GM23338 (cell line): ENCODE results near the gene DCDC2. TPM values are rescaled to one million over a fixed set of nuclear protein-coding genes. Genes with fewer than 3 reads are reported as not detected.
"Not testable (repeated sequence)": the region's sequence is repeated elsewhere in the genome, so short reads cannot be mapped to it uniquely, and the experiment has no call there.

ENCODE experiments used
- ATAC-seq: fragments of 200-7000 bp; cut with Tn5 transposase; 3 replicates; pipeline ENCODE4 v1.9.1; 2020
- DNase-seq: peaks from one replicate; pipeline ENCODE4 v3.0.0-alpha.2; 2015; ENCODE audit warnings: low spot score
- H2AFZ ChIP-seq: fragments of 200-600 bp; sonication (generic); 2 replicates; pipeline ENCODE4 v1.8.0; 2016; ENCODE audit warnings: antibody characterized with exemption, mild to moderate bottlenecking, moderate library complexity
- H3F3A ChIP-seq: fragments of 200-600 bp; sonication (generic); replicated peaks from 2 replicates; pipeline ENCODE4 v1.8.0; 2017; ENCODE audit warnings: antibody characterized with exemption, mixed run types, low read depth
- H3K27ac ChIP-seq: fragments of 200-600 bp; sonication (generic); 2 replicates; pipeline ENCODE4 v1.6.1; 2016; ENCODE audit warnings: low read depth
- H3K27me3 ChIP-seq: fragments of 200-600 bp; sonication (generic); 2 replicates; pipeline ENCODE4 v1.8.0; 2016; ENCODE audit warnings: mild to moderate bottlenecking, mixed run types, moderate library complexity; ENCODE audit not compliant: insufficient read depth
- H3K36me3 ChIP-seq: fragments of 200-600 bp; sonication (generic); 2 replicates; pipeline ENCODE4 v1.8.0; 2016; ENCODE audit warnings: mild to moderate bottlenecking; ENCODE audit not compliant: insufficient read depth
- H3K4me1 ChIP-seq: fragments of 200-600 bp; sonication (generic); 2 replicates; pipeline ENCODE4 v1.8.0; 2016; ENCODE audit warnings: mild to moderate bottlenecking, moderate library complexity; ENCODE audit not compliant: insufficient read depth
- H3K4me2 ChIP-seq: fragments of 200-600 bp; sonication (generic); 2 replicates; pipeline ENCODE4 v1.7.1; 2017; ENCODE audit warnings: mixed run types
- H3K4me3 ChIP-seq: fragments of 200-600 bp; sonication (generic); 2 replicates; pipeline ENCODE4 v1.6.1; 2016; ENCODE audit warnings: mixed run types
- H3K79me2 ChIP-seq: fragments of 200-600 bp; sonication (generic); replicated peaks from 2 replicates; pipeline ENCODE4 v1.8.0; 2017; ENCODE audit warnings: mild to moderate bottlenecking; ENCODE audit not compliant: insufficient read depth
- H3K9me2 ChIP-seq: fragments of 200-600 bp; sonication (generic); 2 replicates; pipeline ENCODE4 v1.8.0; 2017; ENCODE audit not compliant: insufficient read depth
- H4K20me1 ChIP-seq: fragments of 200-600 bp; sonication (generic); replicated peaks from 2 replicates; pipeline ENCODE4 v1.8.0; 2017; ENCODE audit warnings: mild to moderate bottlenecking; ENCODE audit not compliant: insufficient read depth
- H3K27ac Mint-ChIP-seq: 2 replicates; pipeline ENCODE4 v1.8.0; 2020; ENCODE audit warnings: inconsistent platforms, mild to moderate bottlenecking, moderate library complexity, mixed read lengths
- H3K27me3 Mint-ChIP-seq: 3 replicates; pipeline ENCODE4 v1.8.0; 2022; ENCODE audit warnings: low read depth, mild to moderate bottlenecking, moderate library complexity, mixed read lengths, inconsistent platforms; ENCODE audit not compliant: insufficient read depth, poor library complexity
- H3K36me3 Mint-ChIP-seq: 3 replicates; pipeline ENCODE4 v1.8.0; 2021; ENCODE audit warnings: low read depth, mild to moderate bottlenecking, inconsistent platforms, moderate library complexity, mixed read lengths
- H3K4me1 Mint-ChIP-seq: 3 replicates; pipeline ENCODE4 v1.8.0; 2020; ENCODE audit warnings: mild to moderate bottlenecking, inconsistent platforms, mixed read lengths
- H3K4me3 Mint-ChIP-seq: 3 replicates; pipeline ENCODE4 v1.8.0; 2021; ENCODE audit warnings: moderate library complexity, mild to moderate bottlenecking, inconsistent platforms, mixed read lengths
- H3K9me3 Mint-ChIP-seq: 3 replicates; pipeline ENCODE4 v1.8.0; 2020; ENCODE audit warnings: moderate library complexity, mild to moderate bottlenecking, inconsistent platforms, mixed read lengths
- CREB1 ChIP-seq: fragments of 250-450 bp; sonication (Bioruptor Pico); IDR thresholded peaks from 2 replicates; pipeline ENCODE4 v1.5.0; 2020; ENCODE audit warnings: low read depth, mild to moderate bottlenecking, moderate library complexity
- CTCF ChIP-seq, 2 experiments: fragments of 200-600 bp in 1 of 2; sonication (generic) in 1 of 2; conservative IDR thresholded peaks; 2 replicates each; pipeline versions ENCODE4 v1.5.1 to v1.6.1; 2016 to 2017; ENCODE audit warnings: antibody characterized with exemption in 2 of 2, low read depth in 2 of 2, mild to moderate bottlenecking in 2 of 2, moderate library complexity in 1 of 2
- EZH2 ChIP-seq: fragments of 200-600 bp; sonication (generic); IDR thresholded peaks from one replicate; pipeline ENCODE4 v1.8.0; 2017; ENCODE audit warnings: antibody characterized with exemption, mild to moderate bottlenecking, low read depth; ENCODE audit not compliant: unreplicated experiment
- EZH2phosphoT487 ChIP-seq: fragments of 200-600 bp; sonication (generic); IDR thresholded peaks from one replicate; pipeline ENCODE4 v1.8.1; 2018; ENCODE audit warnings: antibody characterized with exemption; ENCODE audit not compliant: unreplicated experiment
- JUNB ChIP-seq: IDR thresholded peaks from one replicate; pipeline ENCODE4 v1.6.1; 2016; ENCODE audit warnings: antibody characterized with exemption; ENCODE audit not compliant: unreplicated experiment
- NANOG ChIP-seq: IDR thresholded peaks from 2 replicates; pipeline ENCODE4 v1.6.1; 2016; ENCODE audit warnings: antibody characterized with exemption, borderline replicate concordance
- POLR2AphosphoS5 ChIP-seq: IDR thresholded peaks from 2 replicates; pipeline ENCODE4 v1.6.1; 2016; ENCODE audit warnings: antibody characterized with exemption, low read depth
- REST ChIP-seq: IDR thresholded peaks from one replicate; pipeline ENCODE4 v1.6.1; 2018; ENCODE audit warnings: antibody characterized with exemption; ENCODE audit not compliant: unreplicated experiment
- STAT1 ChIP-seq: IDR thresholded peaks from one replicate; pipeline ENCODE4 v1.6.1; 2016; ENCODE audit warnings: antibody characterized with exemption; ENCODE audit not compliant: unreplicated experiment
- ZNF114 ChIP-seq: fragments of 250-450 bp; sonication (Bioruptor Pico); IDR thresholded peaks from 2 replicates; pipeline ENCODE4 v1.5.0; 2020; ENCODE audit warnings: mild to moderate bottlenecking, moderate library complexity
- ZNF331 ChIP-seq: fragments of 250-450 bp; sonication (Bioruptor Pico); IDR thresholded peaks from 2 replicates; pipeline ENCODE4 v1.5.0; 2020; ENCODE audit warnings: low read depth, mild to moderate bottlenecking, moderate library complexity
- polyA plus RNA-seq: library from polyadenylated mRNA; unstranded; fragments of >200 nt; fragmentation: Nextera tagmentation; extraction: Ambion mirVana; gene quantifications from 2 replicates; pipeline ENCODE4 v1.2.1, GENCODE V29; 2016
- total RNA-seq: library from RNA; depleted of rRNA; stranded (reverse); fragments of >200 nt; shearing (Covaris generic); gene quantifications from 2 replicates; pipeline ENCODE4 v1.2.3, GENCODE V29; 2014
- TF ChIP-seq, protein P1 (sequence below): fragments of 250-450 bp; sonication (Bioruptor Pico); IDR thresholded peaks from 2 replicates; pipeline ENCODE4 v1.5.0; 2020; ENCODE audit warnings: mild to moderate bottlenecking, moderate library complexity

The DCDC2 gene
- total and polyA plus RNA-seq, 2 experiments from 2014 or later, result 0.59 to 0.79 TPM

DNA sequence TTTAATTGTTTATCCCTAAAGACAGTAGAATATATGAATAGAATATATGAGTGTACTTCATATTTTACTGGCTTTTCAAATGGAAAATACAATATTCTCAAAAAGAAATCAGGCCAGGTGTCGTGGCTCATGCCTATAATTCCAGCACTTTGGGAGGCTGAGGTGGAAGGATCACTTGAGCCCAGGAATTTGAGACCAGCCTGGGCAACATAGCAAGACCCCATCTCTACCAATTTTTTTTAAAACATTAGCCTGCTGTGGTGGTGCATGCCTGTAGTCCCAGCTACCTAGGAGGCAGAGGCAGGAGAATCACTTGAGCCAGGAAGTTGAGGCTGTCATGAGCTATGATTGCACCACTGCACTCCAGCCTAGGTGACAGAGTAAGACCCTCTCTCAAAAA lies 116.1 kb downstream of the DCDC2 start:
- not testable (repeated sequence) for H3K9me2 ChIP-seq, H3K79me2 ChIP-seq, DNase-seq, H2AFZ ChIP-seq, H3K4me1 Mint-ChIP-seq, ATAC-seq, H3K27me3 ChIP-seq, H3K27ac Mint-ChIP-seq, H3K4me1 ChIP-seq, H3K27ac ChIP-seq, H4K20me1 ChIP-seq, H3K4me3 Mint-ChIP-seq, H3K4me3 ChIP-seq, H3K4me2 ChIP-seq, H3F3A ChIP-seq, H3K36me3 ChIP-seq
- peaks cover 18% of the 10 kb centered on the region for H3K36me3 Mint-ChIP-seq
- H3K9me3 Mint-ChIP-seq, result peaks cover 24% of the 10 kb centered on the region
- peaks cover 16% of the 10 kb centered on the region for H3K27me3 Mint-ChIP-seq

DNA sequence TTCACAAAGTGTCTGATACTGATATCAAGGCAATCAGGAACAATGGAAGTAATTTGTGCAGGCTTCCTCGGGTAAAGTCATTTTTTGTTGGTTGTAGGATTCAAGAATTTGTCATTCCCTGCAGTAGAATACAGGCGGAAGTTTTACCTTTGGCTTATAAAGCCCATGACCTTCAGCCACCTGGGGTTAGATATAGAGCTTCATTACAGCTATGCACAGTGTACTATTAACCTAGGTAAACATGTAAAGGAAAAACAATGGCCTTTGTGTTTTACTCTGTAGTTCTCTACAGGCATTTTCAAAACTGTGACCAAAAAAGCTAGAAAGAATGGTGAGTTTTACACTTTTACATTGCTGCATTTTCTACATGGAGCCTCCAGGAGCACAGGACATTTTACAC lies 116.9 kb downstream of the DCDC2 start:
- peaks cover 16% of the 10 kb centered on the region for H3K27me3 Mint-ChIP-seq
- H3K36me3 ChIP-seq, result no peaks in the 10 kb centered on the region
- H3K27ac ChIP-seq, result no peak overlapping the region
- H4K20me1 ChIP-seq, result no peaks in the 10 kb centered on the region
- H3K4me2 ChIP-seq, result no peak overlapping the region
- ATAC-seq (no peak), DNase-seq (no peak)
- H3K4me3 Mint-ChIP-seq, result no peak overlapping the region
- no peak overlapping the region for H3K4me3 ChIP-seq
- H3K79me2 ChIP-seq, result no peaks in the 10 kb centered on the region
- H3K27me3 ChIP-seq, result no peaks in the 10 kb centered on the region
- peaks cover 19% of the 10 kb centered on the region for H3K36me3 Mint-ChIP-seq
- H3K4me1 ChIP-seq, result 0 out of 2 replicates have a peak, but pooled peaks cover 9% of the 10 kb centered on the region
- no peak overlapping the region for H2AFZ ChIP-seq
- no peak overlapping the region for H3K27ac Mint-ChIP-seq
- H3F3A ChIP-seq, result no peaks in the 10 kb centered on the region
- H3K9me3 Mint-ChIP-seq, result peaks cover 29% of the 10 kb centered on the region
- H3K4me1 Mint-ChIP-seq, result peaks cover 3% of the 10 kb centered on the region; the same call in 2 of the 3 replicates
- no peaks in the 10 kb centered on the region for H3K9me2 ChIP-seq
- TF ChIP-seq STAT1, result no peak
- no peak for TF ChIP-seq CTCF (conservative IDR thresholded peaks at IDR 0.05; ENCODE audit: low read depth in 2 of 2)
- TF ChIP-seq, protein P1, sequence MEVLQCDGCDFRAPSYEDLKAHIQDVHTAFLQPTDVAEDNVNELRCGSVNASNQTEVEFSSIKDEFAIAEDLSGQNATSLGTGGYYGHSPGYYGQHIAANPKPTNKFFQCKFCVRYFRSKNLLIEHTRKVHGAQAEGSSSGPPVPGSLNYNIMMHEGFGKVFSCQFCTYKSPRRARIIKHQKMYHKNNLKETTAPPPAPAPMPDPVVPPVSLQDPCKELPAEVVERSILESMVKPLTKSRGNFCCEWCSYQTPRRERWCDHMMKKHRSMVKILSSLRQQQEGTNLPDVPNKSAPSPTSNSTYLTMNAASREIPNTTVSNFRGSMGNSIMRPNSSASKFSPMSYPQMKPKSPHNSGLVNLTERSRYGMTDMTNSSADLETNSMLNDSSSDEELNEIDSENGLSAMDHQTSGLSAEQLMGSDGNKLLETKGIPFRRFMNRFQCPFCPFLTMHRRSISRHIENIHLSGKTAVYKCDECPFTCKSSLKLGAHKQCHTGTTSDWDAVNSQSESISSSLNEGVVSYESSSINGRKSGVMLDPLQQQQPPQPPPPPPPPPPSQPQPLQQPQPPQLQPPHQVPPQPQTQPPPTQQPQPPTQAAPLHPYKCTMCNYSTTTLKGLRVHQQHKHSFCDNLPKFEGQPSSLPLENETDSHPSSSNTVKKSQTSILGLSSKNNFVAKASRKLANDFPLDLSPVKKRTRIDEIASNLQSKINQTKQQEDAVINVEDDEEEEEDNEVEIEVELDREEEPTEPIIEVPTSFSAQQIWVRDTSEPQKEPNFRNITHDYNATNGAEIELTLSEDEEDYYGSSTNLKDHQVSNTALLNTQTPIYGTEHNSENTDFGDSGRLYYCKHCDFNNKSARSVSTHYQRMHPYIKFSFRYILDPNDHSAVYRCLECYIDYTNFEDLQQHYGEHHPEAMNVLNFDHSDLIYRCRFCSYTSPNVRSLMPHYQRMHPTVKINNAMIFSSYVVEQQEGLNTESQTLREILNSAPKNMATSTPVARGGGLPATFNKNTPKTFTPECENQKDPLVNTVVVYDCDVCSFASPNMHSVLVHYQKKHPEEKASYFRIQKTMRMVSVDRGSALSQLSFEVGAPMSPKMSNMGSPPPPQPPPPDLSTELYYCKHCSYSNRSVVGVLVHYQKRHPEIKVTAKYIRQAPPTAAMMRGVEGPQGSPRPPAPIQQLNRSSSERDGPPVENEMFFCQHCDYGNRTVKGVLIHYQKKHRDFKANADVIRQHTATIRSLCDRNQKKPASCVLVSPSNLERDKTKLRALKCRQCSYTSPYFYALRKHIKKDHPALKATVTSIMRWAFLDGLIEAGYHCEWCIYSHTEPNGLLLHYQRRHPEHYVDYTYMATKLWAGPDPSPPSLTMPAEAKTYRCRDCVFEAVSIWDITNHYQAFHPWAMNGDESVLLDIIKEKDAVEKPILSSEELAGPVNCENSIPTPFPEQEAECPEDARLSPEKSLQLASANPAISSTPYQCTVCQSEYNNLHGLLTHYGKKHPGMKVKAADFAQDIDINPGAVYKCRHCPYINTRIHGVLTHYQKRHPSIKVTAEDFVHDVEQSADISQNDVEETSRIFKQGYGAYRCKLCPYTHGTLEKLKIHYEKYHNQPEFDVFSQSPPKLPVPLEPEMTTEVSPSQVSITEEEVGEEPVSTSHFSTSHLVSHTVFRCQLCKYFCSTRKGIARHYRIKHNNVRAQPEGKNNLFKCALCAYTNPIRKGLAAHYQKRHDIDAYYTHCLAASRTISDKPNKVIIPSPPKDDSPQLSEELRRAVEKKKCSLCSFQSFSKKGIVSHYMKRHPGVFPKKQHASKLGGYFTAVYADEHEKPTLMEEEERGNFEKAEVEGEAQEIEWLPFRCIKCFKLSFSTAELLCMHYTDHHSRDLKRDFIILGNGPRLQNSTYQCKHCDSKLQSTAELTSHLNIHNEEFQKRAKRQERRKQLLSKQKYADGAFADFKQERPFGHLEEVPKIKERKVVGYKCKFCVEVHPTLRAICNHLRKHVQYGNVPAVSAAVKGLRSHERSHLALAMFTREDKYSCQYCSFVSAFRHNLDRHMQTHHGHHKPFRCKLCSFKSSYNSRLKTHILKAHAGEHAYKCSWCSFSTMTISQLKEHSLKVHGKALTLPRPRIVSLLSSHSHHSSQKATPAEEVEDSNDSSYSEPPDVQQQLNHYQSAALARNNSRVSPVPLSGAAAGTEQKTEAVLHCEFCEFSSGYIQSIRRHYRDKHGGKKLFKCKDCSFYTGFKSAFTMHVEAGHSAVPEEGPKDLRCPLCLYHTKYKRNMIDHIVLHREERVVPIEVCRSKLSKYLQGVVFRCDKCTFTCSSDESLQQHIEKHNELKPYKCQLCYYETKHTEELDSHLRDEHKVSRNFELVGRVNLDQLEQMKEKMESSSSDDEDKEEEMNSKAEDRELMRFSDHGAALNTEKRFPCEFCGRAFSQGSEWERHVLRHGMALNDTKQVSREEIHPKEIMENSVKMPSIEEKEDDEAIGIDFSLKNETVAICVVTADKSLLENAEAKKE (CRISPR knock-in tag), result no peak
- TF ChIP-seq CREB1 (CRISPR knock-in tag), result no peak
- no peak for TF ChIP-seq ZNF114
- no peak for TF ChIP-seq ZNF331 (CRISPR knock-in tag)
- TF ChIP-seq POLR2AphosphoS5, result no peak
- no peak for TF ChIP-seq NANOG
- no peak for TF ChIP-seq EZH2
- no peak for TF ChIP-seq REST
- no peak for TF ChIP-seq JUNB
- no peak for TF ChIP-seq EZH2phosphoT487
